Left renal pelvis (tissue), 4 donors: ENCODE measurements around the gene EVI5L. TPM values are rescaled to one million over a fixed set of nuclear protein-coding genes. Genes with fewer than 3 reads are reported as not detected.
"Not testable (repeated sequence)": the region's sequence is repeated elsewhere in the genome, so short reads cannot be mapped to it uniquely, and the experiment has no call there.

Experiments used
- DNase-seq, 4 donors: peaks; one replicate each; pipeline ENCODE4 v3.0.0-alpha.2; 2013; ENCODE audit warnings: low read depth in 4 of 4, low spot score in 3 of 4
- polyA plus RNA-seq, 4 donors: library from polyadenylated mRNA; unstranded; fragments of 120-200 nt; gene quantifications; one replicate each; pipeline ENCODE4 v1.2.1, GENCODE V29; 2013; ENCODE audit not compliant: insufficient read length in 4 of 4

The EVI5L gene
- polyA plus RNA-seq: 10 to 100 TPM; 14.0 to 18.7 (median 16.1) TPM

- DNase-seq: peak; percentile 99 to 100 (median 99)
Measured at GRCh38 chr19:7829561-7830271, at the start of gene EVI5L. Gene EVI5L (plus strand): TSS chr19:7830218. CDS start chr19:7846543, 16,325 bp downstream.

DNA sequence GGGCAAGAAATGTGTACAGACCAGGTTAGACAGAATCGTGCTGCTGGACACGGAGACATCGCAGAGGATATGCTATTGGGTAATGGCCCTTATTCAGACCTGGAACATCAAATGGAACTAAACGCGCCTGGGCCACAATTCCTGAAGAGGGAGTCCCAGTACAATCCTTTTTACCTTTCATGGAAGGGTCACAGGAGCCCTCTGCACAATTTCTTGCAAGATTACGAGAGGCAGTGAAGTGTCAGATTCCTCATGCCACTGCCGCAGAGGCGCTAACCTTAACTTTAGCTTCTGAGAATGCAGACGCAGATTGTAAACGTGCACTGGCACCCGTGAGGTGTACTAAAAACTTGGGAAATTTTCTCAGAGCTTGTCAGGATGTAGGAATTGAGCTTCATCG is 48.9 kb upstream of the EVI5L start:
- no peak for DNase-seq

GRCh38 chr19:7783991-7784423 is 46.0 kb upstream of the EVI5L start:
- no peak for DNase-seq

- no peak for DNase-seq
Measured at GRCh38 chr19:7784856-7785255, 45.2 kb upstream of the EVI5L start.

DNA sequence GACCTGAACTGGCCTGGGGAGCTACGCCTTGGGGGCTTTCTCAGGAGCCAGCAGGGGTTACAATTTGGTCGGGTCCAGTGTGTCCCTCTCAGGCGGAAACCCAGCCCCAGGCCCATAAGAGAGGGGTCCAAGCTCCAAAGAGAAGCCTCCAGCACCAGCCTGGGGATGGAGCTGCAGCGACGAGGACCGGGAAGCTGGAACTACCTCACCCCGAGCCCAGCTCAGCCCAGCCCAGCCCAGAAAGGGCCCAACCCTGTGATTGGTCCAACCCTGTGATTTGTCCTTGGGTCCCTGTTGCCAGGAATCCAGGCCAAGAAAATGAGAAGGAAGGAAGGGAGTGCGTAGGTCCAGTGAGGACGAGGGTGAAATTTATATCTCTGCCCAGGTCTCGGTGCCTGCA is 42.9 kb upstream of the EVI5L start:
- DNase-seq: no peak

DNA sequence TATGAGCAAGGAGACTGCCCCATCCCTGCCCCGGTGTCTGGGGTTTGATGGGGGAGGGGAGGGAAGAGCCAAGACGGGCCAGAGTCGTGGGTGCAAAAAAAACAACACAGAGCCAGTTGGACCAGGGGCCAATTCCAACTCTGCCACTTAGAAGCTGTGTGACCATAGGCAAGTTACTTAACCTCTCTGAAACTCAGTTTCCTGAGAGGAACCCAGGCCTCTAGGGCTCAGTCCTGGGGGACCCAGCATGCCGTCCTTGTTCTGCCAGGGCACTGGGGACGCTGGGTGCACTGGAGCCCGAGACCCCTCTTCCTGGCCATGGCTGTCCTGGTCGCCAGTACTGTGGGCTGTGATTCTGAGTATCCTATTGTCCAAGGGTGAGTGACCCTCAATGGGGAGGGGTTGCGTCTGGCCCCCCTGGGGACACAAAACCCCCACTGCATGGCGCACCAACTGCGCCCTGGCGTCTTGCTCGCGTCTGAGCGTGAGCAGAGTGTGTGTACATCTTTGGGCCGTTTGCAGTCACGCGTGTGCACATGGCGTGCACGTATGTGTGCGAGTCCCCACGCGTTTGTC is 42.3 kb upstream of the EVI5L start:
- DNase-seq: no peak

GRCh38 chr19:7788178-7788932 is 41.7 kb upstream of the EVI5L start:
- no peak for DNase-seq

DNA sequence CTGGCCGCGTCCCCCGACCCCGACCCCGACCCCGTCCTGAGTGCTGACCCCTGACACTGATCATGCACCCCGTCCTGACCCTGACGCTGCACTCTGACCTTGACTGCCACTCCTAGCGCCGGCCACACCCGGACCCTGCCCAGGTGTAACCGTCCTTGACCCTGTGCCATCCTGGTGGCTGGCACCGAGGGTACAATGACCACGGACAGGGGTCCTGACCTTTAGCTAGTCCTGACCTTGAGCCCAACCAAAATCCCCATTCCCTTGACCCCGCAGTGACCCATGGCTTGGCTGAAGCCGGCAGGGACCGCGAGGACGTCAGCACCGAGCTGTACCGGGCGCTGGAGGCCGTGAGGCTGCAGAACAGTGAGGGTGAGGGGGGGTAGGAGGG is 41.1 kb upstream of the EVI5L start:
- no peak for DNase-seq

DNA sequence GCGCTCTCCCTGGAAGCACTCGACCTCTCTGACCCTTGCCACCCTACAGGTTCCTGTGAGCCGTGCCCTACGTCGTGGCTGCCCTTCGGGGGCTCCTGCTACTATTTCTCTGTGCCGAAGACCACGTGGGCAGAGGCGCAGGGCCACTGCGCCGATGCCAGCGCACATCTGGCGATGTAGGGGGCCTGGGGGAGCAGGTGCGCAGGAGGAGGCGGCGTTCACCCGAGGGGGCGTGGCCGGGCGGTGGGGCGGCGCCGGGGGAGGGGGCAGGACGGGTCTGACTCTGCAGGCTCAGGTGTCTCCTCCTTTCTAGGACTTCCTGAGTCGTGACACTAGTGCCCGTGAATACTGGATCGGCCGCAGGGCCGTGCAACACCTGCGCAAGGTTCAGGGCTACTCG is 40.6 kb upstream of the EVI5L start:
- no peak for DNase-seq

DNA sequence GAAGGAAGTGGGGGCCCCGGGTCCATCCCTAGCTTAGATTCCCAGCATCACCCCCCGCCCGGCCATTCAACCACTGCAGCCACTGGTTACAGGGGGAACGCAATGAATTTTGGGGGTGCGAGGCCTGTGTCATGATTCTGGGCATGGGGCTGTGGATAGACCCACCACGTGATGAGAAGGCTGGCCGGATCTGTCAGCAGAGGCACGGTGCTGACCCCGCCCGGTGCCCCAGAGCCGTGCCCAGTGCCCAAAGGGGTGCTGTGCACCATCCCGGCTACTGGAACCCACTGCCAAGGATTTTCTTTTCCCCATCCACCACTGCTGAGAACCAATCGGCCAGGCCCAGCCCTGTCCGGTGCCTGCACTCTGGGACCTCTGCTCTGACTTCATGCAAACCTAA is 39.6 kb upstream of the EVI5L start:
- DNase-seq: no peak

GRCh38 chr19:7792281-7792680 is 37.7 kb upstream of the EVI5L start:
- DNase-seq: peak; percentile 38 to 47 (median 43)

DNA sequence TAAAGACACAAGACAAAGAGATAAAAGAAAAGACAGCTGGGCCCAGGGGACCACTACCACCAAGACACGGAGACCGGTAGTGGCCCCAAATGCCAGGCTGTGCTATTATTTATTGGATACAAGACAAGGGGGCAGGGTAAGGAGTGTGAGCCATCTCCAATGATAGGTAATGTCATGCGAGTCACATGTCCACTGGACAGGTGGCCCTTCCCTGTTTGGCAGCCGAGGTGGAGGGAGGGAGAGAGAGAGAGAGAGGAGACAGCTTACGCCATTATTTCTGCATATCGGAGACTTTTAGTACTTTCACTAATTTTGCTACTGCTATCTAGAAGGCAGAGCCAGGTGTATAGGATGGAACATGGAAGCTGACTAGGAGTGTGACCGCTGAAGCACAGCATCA is 37.3 kb upstream of the EVI5L start:
- not testable (repeated sequence) for DNase-seq

DNA sequence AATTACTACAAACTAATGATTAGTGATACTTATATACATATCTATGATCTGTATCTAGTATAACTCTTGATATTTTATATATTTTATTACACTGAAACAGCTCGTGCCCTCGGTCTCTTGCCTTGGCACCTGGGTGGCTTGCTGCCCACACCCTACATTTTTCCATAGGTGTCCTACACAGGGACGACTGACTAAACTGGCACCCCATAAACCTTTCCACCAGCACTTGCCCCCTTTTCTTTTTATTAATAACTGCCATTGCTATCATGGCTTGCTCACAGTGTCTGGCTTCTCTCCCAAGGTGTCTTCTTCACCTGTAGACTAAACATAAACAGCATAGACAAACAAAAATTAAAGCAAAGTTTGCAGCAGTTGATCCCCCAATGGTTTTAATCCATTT is 36.5 kb upstream of the EVI5L start:
- no peak for DNase-seq

DNA sequence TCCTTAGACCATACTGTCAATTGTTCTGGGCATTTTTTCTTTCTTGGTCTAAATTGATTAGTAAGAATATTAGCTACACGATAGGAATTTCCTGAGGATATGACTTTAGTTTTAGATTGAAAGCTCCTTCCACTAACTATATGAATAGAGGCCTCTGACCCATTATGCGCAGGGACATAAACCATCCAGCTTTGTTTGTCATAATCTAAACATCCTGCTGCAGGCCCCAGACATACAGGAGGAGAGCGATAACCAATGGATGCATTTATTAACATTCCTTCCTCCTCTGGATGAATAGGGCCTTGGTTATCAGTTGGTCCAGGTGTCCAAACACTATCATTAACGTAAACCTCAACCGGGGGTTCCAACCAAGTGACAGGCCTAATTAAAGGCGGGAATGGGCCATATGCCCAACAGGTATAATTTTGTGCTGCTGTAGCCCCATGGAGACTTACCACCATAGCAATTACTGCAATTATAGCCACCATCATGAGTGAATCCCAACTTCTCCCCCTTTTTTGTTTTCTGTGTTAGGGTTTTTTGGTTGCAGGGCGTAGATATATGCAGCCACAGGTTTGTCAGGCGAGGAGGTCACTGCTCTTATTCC is 34.4 kb upstream of the EVI5L start:
- no peak for DNase-seq

DNA sequence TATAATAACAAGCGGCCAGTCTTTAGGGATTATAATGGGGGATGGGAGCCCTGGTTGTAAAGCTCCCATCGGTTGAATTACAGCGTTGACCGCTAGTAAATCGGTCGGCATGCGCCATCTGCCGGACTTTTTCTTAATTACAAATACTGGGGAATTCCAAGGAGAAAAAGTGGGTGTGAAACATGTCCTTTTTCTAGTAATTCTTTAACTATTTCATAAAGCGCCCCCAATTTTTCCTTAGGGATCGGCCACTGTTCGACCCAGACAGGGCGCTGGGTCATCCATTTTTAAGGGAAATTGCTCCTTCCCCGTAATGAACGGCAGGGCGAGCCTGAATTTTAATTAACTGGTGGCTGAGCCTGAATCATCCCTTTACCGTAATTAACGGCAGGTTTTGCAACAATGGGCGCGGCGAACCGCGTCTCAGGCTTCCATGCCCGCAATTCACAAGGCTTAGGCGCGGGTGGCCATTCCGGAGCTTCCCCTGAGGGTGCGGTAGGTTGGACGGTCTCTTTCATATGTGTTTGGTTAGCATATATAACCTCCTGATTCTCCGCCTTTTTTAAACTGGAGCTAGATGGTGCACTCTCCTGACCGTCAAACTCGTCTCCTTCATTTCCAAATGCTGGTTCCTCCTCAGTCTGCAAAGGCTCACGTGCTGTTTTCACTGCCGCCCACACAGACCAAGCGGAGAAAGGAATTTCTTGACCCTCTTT is 30.2 kb upstream of the EVI5L start:
- DNase-seq: peak; percentile 49 to 62 (median 58)

DNA sequence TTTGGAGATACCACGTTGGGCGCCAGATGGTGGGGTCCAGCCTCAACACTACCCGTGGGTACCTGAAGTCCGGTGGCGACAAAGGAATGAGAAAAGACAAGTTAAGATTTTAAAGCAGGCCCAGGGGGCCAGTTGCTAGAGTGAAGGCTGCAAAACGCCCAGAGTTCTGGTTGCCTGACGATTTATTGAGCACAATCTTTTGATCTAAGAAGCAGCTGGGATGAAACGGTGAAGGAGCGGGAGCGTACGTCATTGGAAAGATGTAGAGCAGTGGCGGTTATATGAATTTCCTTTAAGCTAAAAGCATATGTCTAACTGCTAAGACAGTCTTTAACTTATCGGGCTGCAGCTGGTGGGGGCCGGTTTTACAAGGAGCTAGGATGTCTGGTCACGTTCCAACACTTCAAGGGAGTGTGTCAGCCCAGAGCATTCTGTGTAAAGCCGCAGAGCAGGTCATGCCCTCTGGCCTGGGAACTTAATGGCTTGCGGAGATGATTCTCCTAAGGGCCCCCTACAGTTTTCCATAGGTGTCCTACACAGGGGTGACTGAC is 28.9 kb upstream of the EVI5L start:
- DNase-seq: no peak

GRCh38 chr19:7806234-7806633 is 23.8 kb upstream of the EVI5L start:
- no peak for DNase-seq

DNA sequence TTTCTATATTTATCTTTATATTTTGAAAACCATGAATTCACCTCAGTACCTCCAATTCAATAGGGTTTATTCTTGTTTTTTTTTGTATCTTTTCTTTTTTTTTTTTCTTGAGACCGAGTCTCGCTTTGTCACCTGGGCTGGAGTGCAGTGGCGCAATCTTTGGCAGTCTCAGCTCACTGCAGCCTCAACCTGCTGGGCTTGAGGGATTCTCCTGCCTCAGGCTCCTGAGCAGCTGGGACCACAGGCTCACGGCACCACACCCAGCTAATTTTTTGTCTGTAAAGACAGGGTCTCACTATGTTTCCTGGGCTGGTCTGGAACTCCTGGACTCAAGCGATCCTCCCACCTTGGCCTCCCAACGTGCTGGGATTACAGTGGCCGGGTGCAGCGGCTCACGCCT is 23.1 kb upstream of the EVI5L start:
- DNase-seq: no peak

GRCh38 chr19:7808108-7808507 is 21.9 kb upstream of the EVI5L start:
- DNase-seq: no peak

GRCh38 chr19:7811989-7812388 is 18.0 kb upstream of the EVI5L start:
- DNase-seq: no peak
